HL-60 (cell line): ENCODE results near the gene NAA25.

Source experiments
- DNase-seq, 2 experiments: peaks; one replicate each; pipeline ENCODE4 v3.0.0-alpha.2; 2010 to 2020; ENCODE audit warnings: low read depth in 1 of 2, low spot score in 1 of 2
- H3K27ac ChIP-seq: fragments of 250-450 bp; sonication (Bioruptor Pico); replicated peaks from 2 replicates; pipeline ENCODE4 v1.5.1; 2020; ENCODE audit warnings: mild to moderate bottlenecking, moderate library complexity
- H3K27me3 ChIP-seq: fragments of 250-450 bp; sonication (Bioruptor Pico); 2 replicates; pipeline ENCODE4 v1.5.1; 2021; ENCODE audit warnings: mild to moderate bottlenecking, moderate library complexity; ENCODE audit not compliant: insufficient read depth, poor library complexity, severe bottlenecking
- H3K4me3 ChIP-seq: replicated peaks from 2 replicates; pipeline ENCODE4 v1.5.1; 2011; ENCODE audit warnings: mild to moderate bottlenecking, control low read depth, low read length; ENCODE audit not compliant: insufficient read depth
- CTCF ChIP-seq: IDR thresholded peaks from one replicate; pipeline ENCODE4 v1.5.1; 2011; ENCODE audit warnings: low read length, control low read depth, inconsistent platforms; ENCODE audit not compliant: insufficient read depth
- GABPA ChIP-seq: IDR thresholded peaks from 2 replicates; pipeline ENCODE4 v1.6.1; 2012; ENCODE audit warnings: low read depth
- POLR2AphosphoS5 ChIP-seq: IDR thresholded peaks from 2 replicates; pipeline ENCODE4 v1.6.1; 2012; ENCODE audit warnings: low read depth
- SPI1 ChIP-seq: IDR thresholded peaks from 2 replicates; pipeline ENCODE4 v1.6.1; 2012; ENCODE audit warnings: low read depth, mild to moderate bottlenecking, borderline replicate concordance
- TF ChIP-seq, protein P1 (sequence below): IDR thresholded peaks from 2 replicates; pipeline ENCODE4 v1.6.1; 2012; ENCODE audit warnings: low read depth; ENCODE audit not compliant: insufficient replicate concordance

Gene NAA25

GRCh38 chr12:112122823-112123690 is 14.5 kb upstream of the NAA25 start:
- Histone ChIP-seq H3K4me3 (no peak overlapping the region), H3K27ac (no peak overlapping the region)
- TF ChIP-seq POLR2AphosphoS5 = no peak
- no peak for TF ChIP-seq GABPA
- TF ChIP-seq CTCF = no peak

GRCh38 chr12:112121780-112122565 is 13.4 kb upstream of the NAA25 start:
- no peaks in the 10 kb centered on the region for H3K27me3 ChIP-seq
- TF ChIP-seq GABPA = no peak
- TF ChIP-seq CTCF = no peak
- no peak for TF ChIP-seq SPI1
- TF ChIP-seq, protein P1, sequence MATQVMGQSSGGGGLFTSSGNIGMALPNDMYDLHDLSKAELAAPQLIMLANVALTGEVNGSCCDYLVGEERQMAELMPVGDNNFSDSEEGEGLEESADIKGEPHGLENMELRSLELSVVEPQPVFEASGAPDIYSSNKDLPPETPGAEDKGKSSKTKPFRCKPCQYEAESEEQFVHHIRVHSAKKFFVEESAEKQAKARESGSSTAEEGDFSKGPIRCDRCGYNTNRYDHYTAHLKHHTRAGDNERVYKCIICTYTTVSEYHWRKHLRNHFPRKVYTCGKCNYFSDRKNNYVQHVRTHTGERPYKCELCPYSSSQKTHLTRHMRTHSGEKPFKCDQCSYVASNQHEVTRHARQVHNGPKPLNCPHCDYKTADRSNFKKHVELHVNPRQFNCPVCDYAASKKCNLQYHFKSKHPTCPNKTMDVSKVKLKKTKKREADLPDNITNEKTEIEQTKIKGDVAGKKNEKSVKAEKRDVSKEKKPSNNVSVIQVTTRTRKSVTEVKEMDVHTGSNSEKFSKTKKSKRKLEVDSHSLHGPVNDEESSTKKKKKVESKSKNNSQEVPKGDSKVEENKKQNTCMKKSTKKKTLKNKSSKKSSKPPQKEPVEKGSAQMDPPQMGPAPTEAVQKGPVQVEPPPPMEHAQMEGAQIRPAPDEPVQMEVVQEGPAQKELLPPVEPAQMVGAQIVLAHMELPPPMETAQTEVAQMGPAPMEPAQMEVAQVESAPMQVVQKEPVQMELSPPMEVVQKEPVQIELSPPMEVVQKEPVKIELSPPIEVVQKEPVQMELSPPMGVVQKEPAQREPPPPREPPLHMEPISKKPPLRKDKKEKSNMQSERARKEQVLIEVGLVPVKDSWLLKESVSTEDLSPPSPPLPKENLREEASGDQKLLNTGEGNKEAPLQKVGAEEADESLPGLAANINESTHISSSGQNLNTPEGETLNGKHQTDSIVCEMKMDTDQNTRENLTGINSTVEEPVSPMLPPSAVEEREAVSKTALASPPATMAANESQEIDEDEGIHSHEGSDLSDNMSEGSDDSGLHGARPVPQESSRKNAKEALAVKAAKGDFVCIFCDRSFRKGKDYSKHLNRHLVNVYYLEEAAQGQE = no peak
- no peak for TF ChIP-seq POLR2AphosphoS5
- H3K4me3 ChIP-seq = no peak overlapping the region
- no peak overlapping the region for H3K27ac ChIP-seq
- no peak for DNase-seq

More at GRCh38 chr12:112122823-112123690, 14.5 kb upstream of the NAA25 start:
- no peak for DNase-seq
- H3K27me3 ChIP-seq = no peaks in the 10 kb centered on the region

GRCh38 chr12:112117685-112118084 is 9.1 kb upstream of the NAA25 start:
- DNase-seq = no peak
- Histone ChIP-seq H3K27ac (peak overlapping the region; percentile 77), H3K4me3 (no peak overlapping the region), H3K27me3 (no peaks in the 10 kb centered on the region)
- TF ChIP-seq CTCF = no peak
- no peak for TF ChIP-seq GABPA
- no peak for TF ChIP-seq POLR2AphosphoS5
- TF ChIP-seq, protein P1 = no peak
- no peak for TF ChIP-seq SPI1
